ENCODE data around the gene WDR72. TPM values are rescaled to one million over a fixed set of nuclear protein-coding genes. Genes with fewer than 3 reads are reported as not detected.
"Not testable (repeated sequence)": the region's sequence is repeated elsewhere in the genome, so short reads cannot be mapped to it uniquely, and the experiment has no call there.

The WDR72 gene
- total RNA-seq, 3 donors from 2014 or later (not counting 1 experiment from before 2014, with no cell fraction given) = 1.6 TPM; not detected in 2

GRCh38 chr15:53694476-53694874 is 65.0 kb downstream of the WDR72 start:
- 100% methylated on average over 1 of the region's 1 CpG for WGBS (ENCODE audit: insufficient coverage)
- Mint-ChIP-seq H3K27me3 (ENCODE audit: low read depth in 2 of 2) (no peaks in the 10 kb centered on the region), H3K27ac (no peak overlapping the region), H3K36me3 (no peaks in the 10 kb centered on the region), H3K9me3 (peaks cover 0 to 7% of the 10 kb centered on the region in 2 donors), H3K4me3 (no peak overlapping the region), H3K4me1 (no peaks in the 10 kb centered on the region)
- no peak overlapping the region for H3K4me3 ChIP-seq (ENCODE audit: low read length)
- no peak overlapping the region for H3K27ac ChIP-seq (ENCODE audit: low read length)
- DNase-seq = no peak
- TF ChIP-seq, protein P1, sequence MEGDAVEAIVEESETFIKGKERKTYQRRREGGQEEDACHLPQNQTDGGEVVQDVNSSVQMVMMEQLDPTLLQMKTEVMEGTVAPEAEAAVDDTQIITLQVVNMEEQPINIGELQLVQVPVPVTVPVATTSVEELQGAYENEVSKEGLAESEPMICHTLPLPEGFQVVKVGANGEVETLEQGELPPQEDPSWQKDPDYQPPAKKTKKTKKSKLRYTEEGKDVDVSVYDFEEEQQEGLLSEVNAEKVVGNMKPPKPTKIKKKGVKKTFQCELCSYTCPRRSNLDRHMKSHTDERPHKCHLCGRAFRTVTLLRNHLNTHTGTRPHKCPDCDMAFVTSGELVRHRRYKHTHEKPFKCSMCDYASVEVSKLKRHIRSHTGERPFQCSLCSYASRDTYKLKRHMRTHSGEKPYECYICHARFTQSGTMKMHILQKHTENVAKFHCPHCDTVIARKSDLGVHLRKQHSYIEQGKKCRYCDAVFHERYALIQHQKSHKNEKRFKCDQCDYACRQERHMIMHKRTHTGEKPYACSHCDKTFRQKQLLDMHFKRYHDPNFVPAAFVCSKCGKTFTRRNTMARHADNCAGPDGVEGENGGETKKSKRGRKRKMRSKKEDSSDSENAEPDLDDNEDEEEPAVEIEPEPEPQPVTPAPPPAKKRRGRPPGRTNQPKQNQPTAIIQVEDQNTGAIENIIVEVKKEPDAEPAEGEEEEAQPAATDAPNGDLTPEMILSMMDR (IDR thresholded peaks at IDR 0.05) = no peak
- H3K4me1 ChIP-seq (ENCODE audit: control insufficient read depth, insufficient read depth, low read length) = no peaks in the 10 kb centered on the region
- no peaks in the 10 kb centered on the region for H3K9me3 ChIP-seq (ENCODE audit: control insufficient read depth, insufficient read depth, low read length)
- H3K27me3 ChIP-seq (ENCODE audit: control insufficient read depth, insufficient read depth, low read length) = no peaks in the 10 kb centered on the region
- intact Hi-C loops (cut with micrococcal nuclease) = no loop called here
- ATAC-seq = no peak
- no peaks in the 10 kb centered on the region for H3K36me3 ChIP-seq (ENCODE audit: control insufficient read depth, insufficient read depth, low read length)

- Histone ChIP-seq H3K4me1 (ENCODE audit: control insufficient read depth, insufficient read depth, low read length) (no peaks in the 10 kb centered on the region), H3K4me3 (ENCODE audit: low read length) (no peak overlapping the region), H3K9me3 (ENCODE audit: control insufficient read depth, insufficient read depth, low read length) (no peaks in the 10 kb centered on the region), H3K27me3 (ENCODE audit: control insufficient read depth, insufficient read depth, low read length) (no peaks in the 10 kb centered on the region), H3K27ac (ENCODE audit: low read length) (no peak overlapping the region), H3K36me3 (ENCODE audit: control insufficient read depth, insufficient read depth, low read length) (no peaks in the 10 kb centered on the region)
- Mint-ChIP-seq H3K36me3 (no peaks in the 10 kb centered on the region), H3K9me3 (peaks cover 0 to 7% of the 10 kb centered on the region in 2 donors), H3K27me3 (ENCODE audit: low read depth in 2 of 2) (no peaks in the 10 kb centered on the region), H3K4me1 (no peaks in the 10 kb centered on the region), H3K27ac (no peak overlapping the region), H3K4me3 (no peak overlapping the region)
- TF ChIP-seq, protein P1 (IDR thresholded peaks at IDR 0.05) = no peak
- intact Hi-C loops (cut with micrococcal nuclease) = no loop called here
- ATAC-seq (no peak), DNase-seq (no peak)
- WGBS (ENCODE audit: insufficient coverage) = 52% methylated on average over 6 of the region's 7 CpGs
Observed at GRCh38 chr15:53693729-53694475, 65.6 kb downstream of the WDR72 start.

- ATAC-seq; intact Hi-C loops (cut with micrococcal nuclease); H3K27ac Mint-ChIP-seq; DNase-seq; H3K4me1 ChIP-seq (ENCODE audit: control insufficient read depth, insufficient read depth, low read length); H3K9me3 Mint-ChIP-seq; H3K27me3 Mint-ChIP-seq (ENCODE audit: low read depth in 2 of 2); H3K4me1 Mint-ChIP-seq; H3K9me3 ChIP-seq (ENCODE audit: control insufficient read depth, insufficient read depth, low read length); H3K36me3 Mint-ChIP-seq; H3K4me3 Mint-ChIP-seq; H3K4me3 ChIP-seq (ENCODE audit: low read length); H3K27ac ChIP-seq (ENCODE audit: low read length); H3K27me3 ChIP-seq (ENCODE audit: control insufficient read depth, insufficient read depth, low read length); H3K36me3 ChIP-seq (ENCODE audit: control insufficient read depth, insufficient read depth, low read length): not testable (repeated sequence)
- 88% methylated on average over 21 of the region's 23 CpGs for WGBS (ENCODE audit: insufficient coverage)
Observed at GRCh38 chr15:53684162-53684561, 75.3 kb downstream of the WDR72 start.

GRCh38 chr15:53681056-53681455 is 78.4 kb downstream of the WDR72 start:
- intact Hi-C loops (cut with micrococcal nuclease) = no loop called here
- Histone ChIP-seq H3K9me3 (ENCODE audit: control insufficient read depth, insufficient read depth, low read length) (no peaks in the 10 kb centered on the region), H3K36me3 (ENCODE audit: control insufficient read depth, insufficient read depth, low read length) (no peaks in the 10 kb centered on the region), H3K27me3 (ENCODE audit: control insufficient read depth, insufficient read depth, low read length) (no peaks in the 10 kb centered on the region), H3K4me1 (ENCODE audit: control insufficient read depth, insufficient read depth, low read length) (no peaks in the 10 kb centered on the region), H3K27ac (ENCODE audit: low read length) (no peak overlapping the region), H3K4me3 (ENCODE audit: low read length) (no peak overlapping the region)
- Mint-ChIP-seq H3K4me3 (no peak overlapping the region), H3K27ac (no peak overlapping the region), H3K9me3 (peaks cover 3 to 9% of the 10 kb centered on the region in 2 donors), H3K27me3 (ENCODE audit: low read depth in 2 of 2) (no peaks in the 10 kb centered on the region), H3K36me3 (no peaks in the 10 kb centered on the region), H3K4me1 (no peaks in the 10 kb centered on the region)
- DNase-seq = no peak
- TF ChIP-seq, protein P1 (IDR thresholded peaks at IDR 0.05) = no peak
- ATAC-seq = no peak
- WGBS (ENCODE audit: insufficient coverage) = 84% methylated on average over 4 of the region's 5 CpGs

All from natural killer cell (primary cell).